ENCODE data around the gene CREBRF. TPM values are rescaled to one million over a fixed set of nuclear protein-coding genes. Genes with fewer than 3 reads are reported as not detected.
A peak's percentile ranks its signal among the peaks of the same experiment; 100 is the strongest.

The CREBRF gene
- total RNA-seq, 1 experiment from 2014 or later: 12.3 TPM

DNA sequence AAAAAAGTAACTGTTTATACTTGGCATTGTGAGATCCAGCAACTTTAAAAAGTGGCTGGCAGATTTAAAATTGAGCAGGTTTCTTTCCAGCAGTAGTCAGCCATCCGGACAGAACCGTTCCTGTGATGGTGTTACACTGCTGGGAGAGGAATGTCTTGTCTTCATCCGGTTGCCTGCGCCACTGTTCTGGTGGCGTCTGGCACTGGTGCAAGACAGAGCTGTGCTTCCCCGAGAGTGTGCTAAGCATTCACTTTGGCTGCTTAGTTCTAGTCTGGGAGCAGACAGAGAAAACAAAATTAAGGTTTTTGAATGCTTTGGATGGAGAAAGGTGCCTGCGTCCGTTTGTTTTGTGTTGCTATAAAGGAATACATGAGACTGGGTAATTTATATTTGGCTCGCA is 35.5 kb upstream of the CREBRF start:
- H3K9me3 Mint-ChIP-seq (ENCODE audit: unreplicated experiment): no peaks in the 10 kb centered on the region
- Histone ChIP-seq H3K4me3 (ENCODE audit: low read depth, low read length) (no peak overlapping the region), H3K9me3 (no peaks in the 10 kb centered on the region), H3K36me3 (ENCODE audit: control insufficient read depth, insufficient read depth, low read length) (no peaks in the 10 kb centered on the region; the same call in 1 of the 2 replicates), H3K27me3 (replicated peaks; ENCODE audit: control insufficient read depth, insufficient read depth, low read length) (no peaks in the 10 kb centered on the region), H3K4me1 (peaks cover 9% of the 10 kb centered on the region)
- peaks cover 22% of the 10 kb centered on the region for H3K4me1 Mint-ChIP-seq (ENCODE audit: low read depth, unreplicated experiment)
- peaks cover 56% of the 10 kb centered on the region for H3K36me3 Mint-ChIP-seq (ENCODE audit: insufficient read depth, unreplicated experiment)
- ChIA-PET POLR2A (no interaction called here), CTCF (interaction anchor here (1.1 kb wide), 1 partner anchor 10 kb away, joined by 3 read pairs; no protein-coding TSS in a partner anchor)
- TSS peak; percentile 38 for BruUV-seq (replicated peaks)
- no peaks in the 10 kb centered on the region for H3K27me3 Mint-ChIP-seq (ENCODE audit: insufficient read depth, unreplicated experiment)
- DNase-seq: no peak
- no peak for TF ChIP-seq CTCF (IDR thresholded peaks at IDR 0.05; ENCODE audit: insufficient read depth in 1 of 2, low read depth in 1 of 2, low read length in 1 of 2, severe bottlenecking in 1 of 2, unreplicated experiment in 1 of 2)
- no peak overlapping the region for H3K27ac Mint-ChIP-seq (ENCODE audit: unreplicated experiment)
- intact Hi-C loops (cut with micrococcal nuclease; ENCODE audit: unreplicated experiment): no loop called here
- H3K4me3 Mint-ChIP-seq (ENCODE audit: unreplicated experiment): no peak overlapping the region

GRCh38 chr5:173025651-173026050 is 30.5 kb upstream of the CREBRF start:
- no peaks in the 10 kb centered on the region for H3K27me3 Mint-ChIP-seq (ENCODE audit: insufficient read depth, unreplicated experiment)
- CTCF ChIA-PET: interaction anchor here (0.5 to 0.6 kb wide), 2 partner anchors 20 to 42 kb away, joined by 3 to 4 read pairs; no protein-coding TSS in a partner anchor

GRCh38 chr5:173027905-173028304 is 28.2 kb upstream of the CREBRF start:
- no peak overlapping the region for H3K4me3 ChIP-seq (ENCODE audit: low read depth, low read length)
- no peak overlapping the region for H3K27ac Mint-ChIP-seq (ENCODE audit: unreplicated experiment)
- H3K36me3 ChIP-seq (ENCODE audit: control insufficient read depth, insufficient read depth, low read length): no peaks in the 10 kb centered on the region
- H3K9me3 ChIP-seq: no peaks in the 10 kb centered on the region
- no TSS peak for BruUV-seq (replicated peaks)
- ChIA-PET CTCF (no interaction called here), POLR2A (no interaction called here)
- no peaks in the 10 kb centered on the region for H3K9me3 Mint-ChIP-seq (ENCODE audit: unreplicated experiment)
- no peak for DNase-seq
- no peaks in the 10 kb centered on the region for H3K27me3 ChIP-seq (replicated peaks; ENCODE audit: control insufficient read depth, insufficient read depth, low read length)
- no peaks in the 10 kb centered on the region for H3K27me3 Mint-ChIP-seq (ENCODE audit: insufficient read depth, unreplicated experiment)
- TF ChIP-seq CTCF (IDR thresholded peaks at IDR 0.05; ENCODE audit: insufficient read depth in 1 of 2, low read depth in 1 of 2, low read length in 1 of 2, severe bottlenecking in 1 of 2, unreplicated experiment in 1 of 2): no peak
- H3K4me3 Mint-ChIP-seq (ENCODE audit: unreplicated experiment): no peak overlapping the region
- intact Hi-C loops (cut with micrococcal nuclease; ENCODE audit: unreplicated experiment): no loop called here
- H3K4me1 ChIP-seq: peaks cover 25% of the 10 kb centered on the region
- no peaks in the 10 kb centered on the region for H3K4me1 Mint-ChIP-seq (ENCODE audit: low read depth, unreplicated experiment)
- peaks cover 23% of the 10 kb centered on the region for H3K36me3 Mint-ChIP-seq (ENCODE audit: insufficient read depth, unreplicated experiment)

More at GRCh38 chr5:173025651-173026050, 30.5 kb upstream of the CREBRF start:
- no peaks in the 10 kb centered on the region for H3K9me3 ChIP-seq
- H3K4me1 ChIP-seq: peaks cover 25% of the 10 kb centered on the region
- Mint-ChIP-seq H3K36me3 (ENCODE audit: insufficient read depth, unreplicated experiment) (peaks cover 35% of the 10 kb centered on the region), H3K4me3 (ENCODE audit: unreplicated experiment) (no peak overlapping the region), H3K27ac (ENCODE audit: unreplicated experiment) (no peak overlapping the region), H3K9me3 (ENCODE audit: unreplicated experiment) (no peaks in the 10 kb centered on the region), H3K4me1 (ENCODE audit: low read depth, unreplicated experiment) (no peaks in the 10 kb centered on the region)
- no peak for TF ChIP-seq CTCF (IDR thresholded peaks at IDR 0.05; ENCODE audit: insufficient read depth in 1 of 2, low read depth in 1 of 2, low read length in 1 of 2, severe bottlenecking in 1 of 2, unreplicated experiment in 1 of 2)
- H3K4me3 ChIP-seq (ENCODE audit: low read depth, low read length): no peak overlapping the region
- peak in 1 of 2 experiments; percentile 7 for DNase-seq
- no peaks in the 10 kb centered on the region; the same call in 1 of the 2 replicates for H3K36me3 ChIP-seq (ENCODE audit: control insufficient read depth, insufficient read depth, low read length)
- POLR2A ChIA-PET: interaction anchor here (0.6 kb wide), 1 partner anchor 39 kb away, joined by 7 read pairs; no protein-coding TSS in a partner anchor
- intact Hi-C loops (cut with micrococcal nuclease; ENCODE audit: unreplicated experiment): no loop called here
- BruUV-seq (replicated peaks): no TSS peak
- H3K27me3 ChIP-seq (replicated peaks; ENCODE audit: control insufficient read depth, insufficient read depth, low read length): no peaks in the 10 kb centered on the region
